T-cell (primary cell): Measurements from ENCODE around the gene CGB3. TPM values are rescaled to one million over a fixed set of nuclear protein-coding genes. Genes with fewer than 3 reads are reported as not detected.
A peak's percentile ranks its signal among the peaks of the same experiment; 100 is the strongest.

Source experiments
- ATAC-seq, 4 experiments: fragments of 200-7000 bp in 3 of 4; fragments of 150-1000 bp in 1 of 4; cut with Tn5 transposase; replicated peaks in 1 of 4; 1 replicate in 3 of 4; 2 replicates in 1 of 4; pipeline ENCODE4 v1.10.0; 2021; ENCODE audit warnings: moderate library complexity in 3 of 4, mild to moderate bottlenecking in 2 of 4, moderate number of reproducible peaks in 1 of 4
- CTCF ChIA-PET, 2 donors: fragments of 300-600 bp; sonication (Branson Sonifier 250); formaldehyde crosslinking; loops; one replicate each; lab custom pipeline; 2022; ENCODE audit warnings: antibody characterized with exemption in 2 of 2; lab: Charles Lee
- POLR2A ChIA-PET, 2 donors: fragments of 300-600 bp; sonication (Branson Sonifier 250); formaldehyde crosslinking; loops; one replicate each; lab custom pipeline; 2022; ENCODE audit warnings: antibody characterized with exemption in 2 of 2; lab: Charles Lee
- DNase-seq, 35 experiments: peaks; one replicate each; pipeline versions ENCODE4 v3.0.0 to v3.0.0-alpha.2; 2013 to 2023
- H3K27ac ChIP-seq: one replicate; pipeline ENCODE4 v1.5.1; 2013; ENCODE audit warnings: low read length
- H3K27me3 ChIP-seq, 2 experiments: replicated peaks in 1 of 2; 1 replicate in 1 of 2; 2 replicates in 1 of 2; pipeline versions ENCODE4 v1.6.1 to v1.7.0; 2013; ENCODE audit warnings: low read length in 1 of 2, mixed read lengths in 1 of 2; ENCODE audit not compliant: control insufficient read depth in 2 of 2, insufficient read depth in 2 of 2; ENCODE audit errors: extremely low read depth in 1 of 2
- H3K36me3 ChIP-seq, 2 donors: 1 replicate in 1 of 2; 2 replicates in 1 of 2; pipeline versions ENCODE4 v1.6.1 to v1.7.0; 2013; ENCODE audit warnings: low read length in 1 of 2; ENCODE audit not compliant: control insufficient read depth in 2 of 2, insufficient read depth in 1 of 2; ENCODE audit errors: extremely low read depth in 1 of 2
- H3K4me1 ChIP-seq, 2 experiments: 1 replicate in 1 of 2; 2 replicates in 1 of 2; pipeline versions ENCODE4 v1.6.1 to v1.7.0; 2013; ENCODE audit warnings: low read length in 2 of 2, mixed read lengths in 1 of 2; ENCODE audit not compliant: insufficient read depth in 2 of 2, control insufficient read depth in 1 of 2; ENCODE audit errors: extremely low read depth in 1 of 2
- H3K4me3 ChIP-seq, 2 donors: 1 replicate in 1 of 2; 2 replicates in 1 of 2; pipeline versions ENCODE4 v1.5.1 to v1.7.0; 2013; ENCODE audit warnings: mild to moderate bottlenecking in 2 of 2, low read length in 1 of 2, moderate library complexity in 1 of 2; ENCODE audit not compliant: control insufficient read depth in 1 of 2; ENCODE audit errors: extremely low read depth in 1 of 2
- H3K9me3 ChIP-seq: 2 replicates; pipeline ENCODE4 v1.7.0; 2013
- H3K27ac Mint-ChIP-seq, 2 donors: one replicate each; pipeline ENCODE4 v1.8.0; 2020 to 2021; ENCODE audit warnings: mild to moderate bottlenecking in 2 of 2, mixed read lengths in 2 of 2
- H3K27me3 Mint-ChIP-seq, 2 donors: one replicate each; pipeline ENCODE4 v1.8.0; 2021 to 2022; ENCODE audit warnings: mixed read lengths in 2 of 2
- H3K36me3 Mint-ChIP-seq: one replicate; pipeline ENCODE4 v1.8.0; 2021; ENCODE audit warnings: mixed read lengths
- H3K4me1 Mint-ChIP-seq, 3 donors: one replicate each; pipeline ENCODE4 v1.8.0; 2020 to 2022; ENCODE audit warnings: mixed read lengths in 3 of 3, mild to moderate bottlenecking in 1 of 3
- H3K4me3 Mint-ChIP-seq, 3 donors: one replicate each; pipeline ENCODE4 v1.8.0; 2020 to 2022; ENCODE audit warnings: mild to moderate bottlenecking in 3 of 3, mixed read lengths in 3 of 3, moderate library complexity in 3 of 3
- H3K9me3 Mint-ChIP-seq, 3 donors: one replicate each; pipeline ENCODE4 v1.8.0; 2020 to 2022; ENCODE audit warnings: mixed read lengths in 3 of 3
- WGBS: methylation state at CpG from one replicate; pipeline ENCODE4 v1.1.5; 2013; ENCODE audit warnings: missing lambda C conversion rate; ENCODE audit not compliant: insufficient coverage; 5-methylcytosine and 5-hydroxymethylcytosine counted together
- total RNA-seq, 35 experiments: library from RNA in 6 of 35; stranded (reverse) in 6 of 35; fragments of 120-200 nt in 1 of 35; gene quantifications; one replicate each; pipeline versions ENCODE4 v1.2.1 to v1.2.4 and lab custom pipeline; 2013 to 2026

Gene CGB3
- total RNA-seq, 5 donors from 2014 or later (not counting 1 experiment from before 2014, with no cell fraction given), result not detected

DNA sequence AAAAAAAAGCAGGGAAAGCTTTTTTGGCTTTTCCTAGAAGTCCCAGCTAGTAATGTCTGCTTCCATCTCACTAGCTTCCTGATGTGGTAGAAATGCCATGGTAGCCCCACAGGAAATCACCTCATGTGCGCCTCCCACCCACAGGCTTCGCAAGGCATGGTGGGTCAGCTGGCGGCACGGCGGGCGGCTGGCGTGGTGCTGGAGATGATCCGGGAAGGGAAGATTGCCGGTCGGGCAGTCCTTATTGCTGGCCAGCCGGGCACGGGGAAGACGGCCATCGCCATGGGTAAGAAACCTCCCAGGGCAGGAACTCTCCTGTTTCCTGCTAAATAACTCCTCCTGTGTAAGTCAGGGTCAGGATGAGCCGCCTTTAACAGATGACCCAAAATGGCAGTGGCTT lies 20.0 kb downstream of the CGB3 start:
- DNase-seq (no peak), ATAC-seq (no peak)
- H3K9me3 Mint-ChIP-seq, result no peaks in the 10 kb centered on the region
- 98% methylated on average over 14 of the region's 15 CpGs for WGBS
- Histone ChIP-seq H3K36me3 (peaks cover 10 to 42% of the 10 kb centered on the region in 2 donors), H3K4me3 (no peak overlapping the region), H3K27me3 (no peaks in the 10 kb centered on the region), H3K4me1 (peaks cover 0 to 9% of the 10 kb centered on the region in 2 experiments), H3K9me3 (no peaks in the 10 kb centered on the region), H3K27ac (no peak overlapping the region)
- H3K36me3 Mint-ChIP-seq, result peaks cover 23% of the 10 kb centered on the region
- H3K27ac Mint-ChIP-seq, result no peak overlapping the region
- H3K27me3 Mint-ChIP-seq, result no peaks in the 10 kb centered on the region
- no peak overlapping the region for H3K4me3 Mint-ChIP-seq
- CTCF ChIA-PET, result interaction anchor here (0.6 to 0.7 kb wide), 3 partner anchors 22 to 111 kb away, joined by 4 to 5 read pairs (median 4); no protein-coding TSS in a partner anchor
- POLR2A ChIA-PET, result no interaction called here
- H3K4me1 Mint-ChIP-seq, result peaks cover 0 to 10% (median 7%) of the 10 kb centered on the region in 3 donors

DNA sequence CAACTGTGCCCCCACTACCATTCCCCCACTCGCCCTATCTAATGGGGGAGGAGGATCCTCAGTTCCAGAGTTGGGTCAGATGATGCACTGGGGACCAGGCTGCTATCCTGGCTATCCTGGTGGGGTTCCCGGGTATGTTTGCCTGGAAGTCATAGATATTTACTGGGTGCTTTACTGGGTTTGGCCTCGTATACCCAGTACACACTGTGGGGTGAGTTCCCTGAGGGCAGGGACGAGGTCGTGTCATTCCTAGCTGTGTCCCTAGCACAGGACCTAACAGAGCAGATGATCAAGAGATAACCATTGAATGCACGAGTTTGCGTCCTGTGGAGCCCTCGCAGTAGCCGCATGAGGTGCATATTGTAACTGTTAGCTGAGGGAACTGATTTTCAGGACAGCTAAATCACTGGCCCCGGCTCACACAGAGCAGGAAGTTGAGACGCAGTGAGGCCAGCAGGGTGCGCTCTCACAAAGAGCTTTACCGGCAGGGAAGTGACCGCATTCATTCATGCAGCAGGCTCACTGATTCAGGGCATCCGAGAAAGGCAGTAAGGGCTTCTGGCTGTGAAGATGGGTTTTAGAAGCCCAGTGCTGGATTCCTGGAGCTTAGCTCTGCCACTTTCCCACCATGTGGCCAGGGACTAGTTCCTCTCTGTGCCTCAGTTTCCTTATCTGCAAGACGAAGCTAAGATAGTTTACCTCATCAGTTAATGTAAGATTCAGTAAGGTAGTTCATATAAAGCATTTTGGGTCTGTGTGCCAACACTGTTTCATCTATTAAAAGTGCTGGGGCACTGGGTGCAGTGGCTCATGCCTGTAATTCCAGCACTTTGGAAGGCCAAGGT lies 24.4 kb downstream of the CGB3 start:
- Histone ChIP-seq H3K4me1 (peaks cover 0 to 15% of the 10 kb centered on the region in 2 experiments), H3K27me3 (no peaks in the 10 kb centered on the region), H3K9me3 (no peaks in the 10 kb centered on the region), H3K36me3 (peaks cover 4 to 18% of the 10 kb centered on the region in 2 donors), H3K4me3 (no peak overlapping the region), H3K27ac (no peak overlapping the region)
- Mint-ChIP-seq H3K27me3 (no peaks in the 10 kb centered on the region), H3K27ac (no peak overlapping the region), H3K4me1 (peaks cover 15 to 21% (median 20%) of the 10 kb centered on the region in 3 donors), H3K4me3 (no peak overlapping the region), H3K36me3 (peaks cover 11% of the 10 kb centered on the region), H3K9me3 (no peaks in the 10 kb centered on the region)
- WGBS, result 71% methylated on average over 14 of the region's 16 CpGs
- peak; percentile 75 to 89 (median 84) for ATAC-seq
- peak; percentile 42 to 76 (median 63) for DNase-seq
- CTCF ChIA-PET, result interaction anchor here (0.6 to 1.6 kb wide), 6 partner anchors 9 to 199 kb away, joined by 3 to 7 read pairs (median 5); partner anchors contain the start of gene HSD17B14 (in 1 of the 2)
- POLR2A ChIA-PET, result interaction anchor here in 1 of 2 donors (0.5 to 0.6 kb wide), 2 partner anchors 92 to 354 kb away, joined by 4 to 12 read pairs; no protein-coding TSS in a partner anchor

DNA sequence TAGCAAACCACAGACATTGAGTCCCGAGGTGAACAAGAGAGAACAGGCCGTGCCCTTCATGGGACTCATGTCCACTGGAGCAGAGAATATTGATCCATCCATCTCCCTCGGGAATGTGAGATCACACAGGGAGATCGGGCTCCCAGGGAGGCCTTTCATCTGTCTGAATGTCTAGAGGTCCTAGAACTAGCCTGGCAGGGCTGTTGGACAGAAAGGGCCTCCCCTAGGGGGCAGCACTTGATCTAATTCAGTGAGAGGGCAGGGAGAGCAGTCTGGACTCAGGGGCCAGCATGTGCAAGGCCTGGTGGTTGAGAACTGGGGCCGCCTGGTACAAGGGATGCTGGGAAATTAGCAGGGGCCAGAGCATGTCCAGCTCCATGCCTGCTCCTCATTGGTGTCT lies 26.2 kb downstream of the CGB3 start:
- Mint-ChIP-seq H3K9me3 (no peaks in the 10 kb centered on the region), H3K4me3 (no peak overlapping the region), H3K36me3 (peaks cover 5% of the 10 kb centered on the region), H3K4me1 (peaks cover 27 to 31% (median 30%) of the 10 kb centered on the region in 3 donors), H3K27ac (no peak overlapping the region), H3K27me3 (no peaks in the 10 kb centered on the region)
- Histone ChIP-seq H3K4me3 (no peak overlapping the region), H3K4me1 (peaks cover 3 to 25% of the 10 kb centered on the region in 2 experiments), H3K36me3 (peaks cover 0 to 4% of the 10 kb centered on the region in 2 donors), H3K27ac (no peak overlapping the region), H3K9me3 (no peaks in the 10 kb centered on the region), H3K27me3 (no peaks in the 10 kb centered on the region)
- ChIA-PET CTCF (interaction anchor here in 1 of 2 donors (0.5 to 0.9 kb wide), 3 partner anchors 22 to 66 kb away, joined by 3 read pairs; no protein-coding TSS in a partner anchor), POLR2A (interaction anchor here in 1 of 2 donors (0.5 kb wide), 1 partner anchor 25 kb away, joined by 4 read pairs; no protein-coding TSS in a partner anchor)
- DNase-seq (peak in 20 of 35 experiments; percentile 20 to 55 (median 34)), ATAC-seq (no peak)
- 78% methylated on average over 4 of the region's 5 CpGs for WGBS

DNA sequence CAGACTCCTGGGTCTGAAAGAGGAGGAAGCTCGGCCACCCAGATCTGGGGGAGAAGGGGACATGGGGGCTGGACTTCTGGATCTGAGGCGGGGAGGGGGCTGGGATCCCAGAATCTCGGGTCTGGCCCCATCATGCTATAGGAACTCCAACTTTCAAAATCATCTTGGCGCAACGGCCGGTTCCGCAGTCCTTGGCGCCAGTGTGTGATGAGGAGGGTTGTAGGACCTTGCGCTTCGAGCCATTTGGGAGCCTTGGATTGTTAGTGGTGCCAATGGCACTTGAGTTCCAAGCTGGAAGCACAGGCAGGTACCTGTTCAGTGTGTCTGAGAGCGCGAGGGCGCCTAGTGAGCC lies 30.1 kb downstream of the CGB3 start:
- no peaks in the 10 kb centered on the region for H3K9me3 Mint-ChIP-seq
- DNase-seq, result no peak
- Histone ChIP-seq H3K27me3 (no peaks in the 10 kb centered on the region), H3K9me3 (no peaks in the 10 kb centered on the region), H3K36me3 (peaks cover 0 to 3% of the 10 kb centered on the region in 2 donors), H3K27ac (peak overlapping the region; percentile 86), H3K4me3 (peak overlapping the region; percentile 72 to 95), H3K4me1 (peaks cover 3 to 41% of the 10 kb centered on the region in 2 experiments)
- no peak for ATAC-seq
- WGBS, result 6% methylated on average over 6 of the region's 13 CpGs
- ChIA-PET CTCF (interaction anchor here (0.6 to 1.9 kb wide), 30 partner anchors 11 to 790 kb away, joined by 3 to 16 read pairs (median 4); partner anchors contain the start of genes HSD17B14 (in 1 of the 2), NUCB1 (in 1 of the 2), PIH1D1 (in 1 of the 2) and RPL18 (in 1 of the 2)), POLR2A (interaction anchor here (0.5 to 1.1 kb wide), 5 partner anchors 83 to 1883 kb away, joined by 3 to 5 read pairs (median 3); no protein-coding TSS in a partner anchor)
- H3K4me1 Mint-ChIP-seq, result peaks cover 41 to 53% (median 46%) of the 10 kb centered on the region in 3 donors
- H3K27me3 Mint-ChIP-seq, result no peaks in the 10 kb centered on the region
- H3K27ac Mint-ChIP-seq, result peak overlapping the region; percentile 92 to 95
- H3K4me3 Mint-ChIP-seq, result peak overlapping the region; percentile 92 to 95 (median 94)
- H3K36me3 Mint-ChIP-seq, result peaks cover 5% of the 10 kb centered on the region

DNA sequence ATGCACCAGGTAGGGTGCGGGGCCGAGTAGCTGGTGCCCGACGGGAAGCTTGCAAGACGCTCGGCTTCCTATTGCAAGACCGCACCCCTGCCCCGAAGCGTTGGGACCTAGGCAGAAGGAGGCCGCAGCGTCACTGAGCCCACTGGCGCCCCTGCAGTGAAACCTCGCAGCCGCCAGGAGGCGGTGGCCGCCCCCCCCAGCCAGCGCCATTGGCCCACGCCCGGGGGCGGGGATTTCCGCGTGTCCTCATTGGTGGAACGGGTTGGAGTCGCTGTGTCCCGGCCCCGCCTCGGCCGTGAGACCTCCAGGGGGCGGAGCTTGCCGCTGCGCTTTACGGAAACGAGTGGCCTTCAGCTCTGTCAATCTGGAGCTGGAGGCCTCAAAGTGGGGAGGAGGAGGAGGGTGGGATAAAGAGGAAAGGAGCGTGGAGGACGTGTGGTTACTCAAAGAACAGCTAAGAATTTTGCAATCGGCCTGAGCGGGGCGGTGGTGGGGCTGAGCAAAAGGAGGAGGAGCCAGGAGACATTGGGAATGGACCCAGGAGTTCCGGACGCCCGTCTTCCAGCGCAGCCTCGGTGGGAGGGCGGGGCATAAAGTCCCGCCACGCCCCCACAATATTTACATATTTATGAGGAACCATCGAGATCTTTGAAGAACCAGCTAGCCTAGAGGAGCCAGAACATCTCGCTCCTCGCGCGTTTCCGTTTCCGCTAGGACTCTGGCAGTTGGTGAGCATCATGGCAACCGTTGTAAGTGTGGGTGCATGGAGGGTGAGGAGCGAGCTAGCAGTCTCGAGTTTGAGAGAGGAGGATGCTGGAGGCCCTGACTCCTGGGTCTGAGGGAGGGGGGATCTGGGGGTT lies 30.7 kb downstream of the CGB3 start, which contains the start of the genes GYS1 and RUVBL2:
Gene GYS1 (minus strand): TSS at position 135 of the 860 bp plus-strand sequence. CDS start 197 bp downstream, outside the sequence.
Gene RUVBL2 (plus strand): TSS at position 713 of the 860 bp plus-strand sequence. CDS start 25 bp downstream, at position 738.
- H3K4me3 Mint-ChIP-seq, result peak within 1 kb of the TSS; percentile 92 to 95 (median 94)
- DNase-seq (peak; percentile 97 to 100 (median 99)), ATAC-seq (peak; percentile 89 to 96 (median 94))
- H3K27ac Mint-ChIP-seq, result peak within 1 kb of the TSS; percentile 92 to 95
- no peaks in the 10 kb centered on the region for H3K27me3 ChIP-seq
- peaks cover 11% of the 10 kb centered on the region for H3K36me3 Mint-ChIP-seq
- peaks cover 0 to 4% of the 10 kb centered on the region in 2 donors for H3K36me3 ChIP-seq
- H3K4me3 ChIP-seq, result peak within 1 kb of the TSS; percentile 84 to 95
- H3K9me3 Mint-ChIP-seq, result no peaks in the 10 kb centered on the region
- WGBS, result 0% methylated on average over 44 of the region's 56 CpGs
- H3K27ac ChIP-seq, result peak within 1 kb of the TSS; percentile 86
- no peaks in the 10 kb centered on the region for H3K27me3 Mint-ChIP-seq
- H3K4me1 ChIP-seq, result peaks cover 3 to 41% of the 10 kb centered on the region in 2 experiments
- ChIA-PET POLR2A (interaction anchor here (0.5 to 1.1 kb wide), 11 partner anchors 31 to 1954 kb away, joined by 3 to 5 read pairs (median 3); partner anchors contain the start of gene NUCB1 (in 1 of the 2)), CTCF (interaction anchor here (0.5 to 1.9 kb wide), 46 partner anchors 10 to 857 kb away, joined by 3 to 16 read pairs (median 4); partner anchors contain the start of genes AP2A1 (in 1 of the 2), DBP (in 1 of the 2), HSD17B14 (in 1 of the 2) and LIN7B (in 1 of the 2))
- no peaks in the 10 kb centered on the region for H3K9me3 ChIP-seq
- peaks cover 40 to 54% (median 46%) of the 10 kb centered on the region in 3 donors for H3K4me1 Mint-ChIP-seq
